Measurements from ENCODE around the gene TTLL12.

The TTLL12 gene

GRCh38 chr22:43181321-43182076 lies 5.4 kb downstream of the TTLL12 start:
- Histone ChIP-seq H4K20me1 (ENCODE audit: insufficient read depth, low read length) (no peaks in the 10 kb centered on the region), H3K27ac (ENCODE audit: low read depth, low read length, poor library complexity, severe bottlenecking) (no peak overlapping the region), H3K9me2 (ENCODE audit: low read depth, low read length) (no peaks in the 10 kb centered on the region), H3K27me3 (ENCODE audit: insufficient read depth, low read length) (no peaks in the 10 kb centered on the region), H3F3A (ENCODE audit: insufficient read depth, low read length) (no peaks in the 10 kb centered on the region), H2AFZ (ENCODE audit: low read length) (no peak overlapping the region), H3K79me2 (ENCODE audit: insufficient read depth, low read length) (peaks cover 10% of the 10 kb centered on the region), H3K4me1 (ENCODE audit: insufficient read depth, low read length, severe bottlenecking) (peaks cover 8% of the 10 kb centered on the region), H3K9me3 (ENCODE audit: low read length) (no peaks in the 10 kb centered on the region), H3K4me3 (ENCODE audit: low read depth, low read length, poor library complexity, severe bottlenecking) (no peak overlapping the region), H3K9ac (ENCODE audit: low read length) (no peak overlapping the region), H3K4me2 (ENCODE audit: low read length) (no peak overlapping the region), H3K36me3 (ENCODE audit: insufficient read depth, low read length) (peaks cover 75% of the 10 kb centered on the region)
- no peak for TF ChIP-seq CTCF (IDR thresholded peaks at IDR 0.05; ENCODE audit: low read length)
- no peak for TF ChIP-seq EZH2 (IDR thresholded peaks at IDR 0.05; ENCODE audit: borderline replicate concordance, low read length)

- Histone ChIP-seq H3K9me3 (ENCODE audit: low read length) (no peaks in the 10 kb centered on the region), H3K27me3 (ENCODE audit: insufficient read depth, low read length) (no peaks in the 10 kb centered on the region), H3K36me3 (ENCODE audit: insufficient read depth, low read length) (peaks cover 81% of the 10 kb centered on the region), H3K79me2 (ENCODE audit: insufficient read depth, low read length) (peaks cover 2% of the 10 kb centered on the region), H3K9me2 (ENCODE audit: low read depth, low read length) (no peaks in the 10 kb centered on the region), H3K4me3 (ENCODE audit: low read depth, low read length, poor library complexity, severe bottlenecking) (no peak overlapping the region), H3K9ac (ENCODE audit: low read length) (no peak overlapping the region), H3K4me1 (ENCODE audit: insufficient read depth, low read length, severe bottlenecking) (peaks cover 5% of the 10 kb centered on the region), H3K4me2 (ENCODE audit: low read length) (no peak overlapping the region), H2AFZ (ENCODE audit: low read length) (no peak overlapping the region), H3F3A (ENCODE audit: insufficient read depth, low read length) (no peaks in the 10 kb centered on the region), H3K27ac (ENCODE audit: low read depth, low read length, poor library complexity, severe bottlenecking) (no peak overlapping the region), H4K20me1 (ENCODE audit: insufficient read depth, low read length) (no peaks in the 10 kb centered on the region)
- no peak for TF ChIP-seq CTCF (IDR thresholded peaks at IDR 0.05; ENCODE audit: low read length)
- no peak for TF ChIP-seq EZH2 (IDR thresholded peaks at IDR 0.05; ENCODE audit: borderline replicate concordance, low read length)
Observed at GRCh38 chr22:43180670-43181069, 6.3 kb downstream of the TTLL12 start.

DNA sequence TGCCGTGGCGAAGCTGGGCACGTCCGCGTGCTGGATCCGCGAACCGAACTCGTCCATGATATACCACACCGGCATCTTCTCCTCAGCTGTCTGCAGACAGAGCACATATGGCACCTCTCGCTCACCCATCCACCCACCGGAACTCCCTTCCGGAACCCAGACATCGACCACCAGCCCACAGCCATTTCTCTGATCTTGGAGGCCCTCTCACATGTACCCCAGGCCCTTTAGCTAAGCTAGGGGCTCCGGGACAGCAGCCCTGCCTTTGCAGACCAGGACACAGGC lies 7.1 kb downstream of the TTLL12 start:
- Histone ChIP-seq H3K9me2 (ENCODE audit: low read depth, low read length) (no peaks in the 10 kb centered on the region), H3F3A (ENCODE audit: insufficient read depth, low read length) (no peaks in the 10 kb centered on the region), H3K4me1 (ENCODE audit: insufficient read depth, low read length, severe bottlenecking) (no peaks in the 10 kb centered on the region), H2AFZ (ENCODE audit: low read length) (no peak overlapping the region), H3K36me3 (ENCODE audit: insufficient read depth, low read length) (peaks cover 83% of the 10 kb centered on the region), H3K9ac (ENCODE audit: low read length) (no peak overlapping the region), H3K27ac (ENCODE audit: low read depth, low read length, poor library complexity, severe bottlenecking) (no peak overlapping the region), H3K4me2 (ENCODE audit: low read length) (no peak overlapping the region), H4K20me1 (ENCODE audit: insufficient read depth, low read length) (no peaks in the 10 kb centered on the region), H3K4me3 (ENCODE audit: low read depth, low read length, poor library complexity, severe bottlenecking) (no peak overlapping the region), H3K9me3 (ENCODE audit: low read length) (no peaks in the 10 kb centered on the region), H3K79me2 (ENCODE audit: insufficient read depth, low read length) (no peaks in the 10 kb centered on the region), H3K27me3 (ENCODE audit: insufficient read depth, low read length) (no peaks in the 10 kb centered on the region)
- TF ChIP-seq CTCF (IDR thresholded peaks at IDR 0.05; ENCODE audit: low read length) (no peak), EZH2 (IDR thresholded peaks at IDR 0.05; ENCODE audit: borderline replicate concordance, low read length) (no peak)

Measured in OCI-LY1 (cell line).